NCI-H146 treated with DMSO at 0.1 percent for 48 hours (cell line): ENCODE results near the gene HTR5A.
"Not testable (repeated sequence)": the region's sequence is repeated elsewhere in the genome, so short reads cannot be mapped to it uniquely, and the experiment has no call there.

ENCODE experiments used
- DNase-seq: peaks from one replicate; lab custom pipeline; 2025; ENCODE audit not compliant: unreplicated experiment; lab: John Stamatoyannopoulos, UW

Gene HTR5A

GRCh38 chr7:155069992-155070751, at the start of gene HTR5A:
Gene HTR5A, plus strand, starts transcription at chr7:155070324. Its CDS starts 576 bp downstream, at chr7:155070900.
- DNase-seq: no peak

DNA sequence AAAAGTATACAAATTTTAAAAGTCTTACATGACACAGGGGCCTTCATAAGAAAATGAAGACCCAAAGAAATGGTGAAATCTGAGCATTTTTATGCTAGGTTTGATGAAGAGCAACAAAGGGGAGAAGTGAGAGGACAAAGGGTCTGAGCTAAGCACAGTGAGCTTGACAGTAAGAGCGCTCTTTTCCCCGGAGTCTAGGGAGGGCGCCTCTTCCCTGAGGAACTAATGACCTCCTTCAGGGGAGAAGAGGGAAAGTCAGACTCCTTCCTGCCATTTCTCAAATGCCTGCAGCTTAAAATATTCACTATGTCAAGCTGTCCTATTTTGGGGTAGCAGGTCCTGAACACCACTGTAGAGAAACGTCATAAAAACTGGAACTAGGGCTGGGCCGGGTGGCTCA, 49.1 kb upstream of the HTR5A start:
- no peak for DNase-seq

DNA sequence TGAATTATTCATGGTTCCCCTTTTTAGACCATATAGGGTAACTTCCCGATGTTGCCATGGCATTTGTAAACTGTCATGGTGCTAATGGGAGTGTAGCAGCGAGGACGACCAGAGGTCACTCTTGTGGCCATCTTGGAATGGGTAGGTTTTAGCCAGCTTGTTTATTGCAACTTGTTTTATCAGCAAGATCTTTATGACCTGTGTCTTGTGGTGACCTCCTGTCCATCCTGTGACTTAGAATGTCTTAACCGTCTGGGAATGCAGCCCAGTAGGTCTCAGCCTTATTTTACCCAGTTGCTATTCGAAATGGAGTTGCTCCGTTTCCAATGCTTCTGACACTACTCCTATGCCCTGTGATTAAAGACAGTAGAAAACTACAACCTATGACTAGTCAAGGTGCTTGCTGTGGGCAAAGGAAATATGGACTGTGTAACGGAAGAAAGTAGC, 48.4 kb upstream of the HTR5A start:
- DNase-seq: no peak

- DNase-seq: no peak
Measured at GRCh38 chr7:155027879-155028278, 42.2 kb upstream of the HTR5A start.

DNA sequence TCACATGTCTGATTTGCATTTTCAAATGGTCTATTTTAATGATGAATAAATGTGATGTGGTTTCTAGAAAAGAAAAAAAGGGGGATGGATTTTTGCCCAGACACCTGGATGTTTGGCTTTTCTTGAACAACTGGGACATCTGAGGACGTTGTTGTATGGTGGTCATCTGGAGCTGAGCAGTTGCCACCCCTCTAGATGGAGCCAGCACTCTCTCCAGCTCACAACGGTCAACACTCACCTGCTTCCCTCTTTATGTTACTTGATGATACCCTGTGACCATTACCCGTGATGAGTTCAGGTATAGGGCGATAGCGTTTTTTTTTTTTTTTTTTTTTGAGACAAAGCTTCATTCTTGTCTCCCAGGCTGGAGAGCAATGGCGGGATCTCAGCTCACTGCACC, 37.1 kb upstream of the HTR5A start:
- DNase-seq: no peak

DNA sequence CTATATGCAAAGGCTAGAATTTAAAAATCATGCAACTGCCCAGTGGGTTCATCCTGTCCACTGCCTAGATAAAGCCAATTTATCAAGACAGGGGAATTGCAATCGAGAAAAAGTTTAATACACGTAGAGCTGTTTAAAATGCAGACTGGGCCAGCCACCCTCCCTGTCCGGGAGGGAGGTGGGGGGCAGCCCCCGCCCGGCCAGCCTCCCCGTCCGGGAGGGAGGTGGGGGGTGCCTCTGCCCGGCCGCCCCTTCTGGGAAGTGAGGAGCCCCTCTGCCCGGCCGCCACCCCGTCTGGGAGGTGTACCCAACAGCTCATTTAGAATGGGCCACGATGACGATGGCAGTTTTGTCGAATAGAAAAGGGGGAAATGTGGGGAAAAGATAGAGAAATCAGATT, 35.6 kb upstream of the HTR5A start:
- not testable (repeated sequence) for DNase-seq

DNA sequence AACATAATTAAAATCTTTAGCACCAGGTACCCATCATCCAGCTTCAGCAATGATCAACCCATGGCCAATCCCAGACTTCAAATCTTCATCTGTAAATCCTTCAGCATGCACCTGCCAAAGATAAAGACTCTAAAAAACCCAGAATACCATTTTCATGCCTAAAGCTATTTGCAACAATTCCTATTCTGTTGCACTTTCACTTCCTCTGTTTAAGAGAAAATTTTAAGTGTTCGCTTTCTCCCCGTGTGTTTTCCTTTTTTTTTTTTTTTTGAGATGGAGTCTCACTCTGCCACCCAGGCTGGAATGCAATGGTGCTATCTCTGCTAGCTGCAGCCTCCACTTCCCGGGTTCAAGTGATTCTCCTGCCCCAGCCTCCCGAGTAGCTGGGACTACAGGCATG, 31.8 kb upstream of the HTR5A start:
- no peak for DNase-seq

GRCh38 chr7:155043756-155044155, 26.4 kb upstream of the HTR5A start:
- DNase-seq: no peak

GRCh38 chr7:155048006-155048405, 22.1 kb upstream of the HTR5A start:
- no peak for DNase-seq

DNA sequence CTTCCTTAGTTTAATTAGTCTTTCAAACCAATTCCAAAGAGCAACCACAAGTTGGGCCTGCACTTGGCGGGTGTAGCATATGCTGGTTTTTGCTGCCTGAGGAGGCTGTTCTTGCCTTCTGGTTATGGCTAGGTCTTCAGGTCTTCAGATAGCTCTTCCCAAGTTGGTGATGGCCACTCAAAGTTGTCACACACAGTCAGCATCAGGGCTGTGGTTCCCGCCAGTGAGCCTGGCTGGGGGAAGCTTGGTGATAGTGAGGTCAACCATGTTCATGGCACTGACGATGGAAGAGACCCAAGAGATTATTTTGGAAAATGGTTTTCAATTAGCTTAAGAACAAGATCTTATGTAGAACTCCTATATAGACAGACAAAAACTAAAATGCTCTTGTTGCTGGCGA, 18.8 kb upstream of the HTR5A start:
- no peak for DNase-seq

- no peak for DNase-seq
Measured at GRCh38 chr7:155053002-155053401, 17.1 kb upstream of the HTR5A start.

GRCh38 chr7:155054761-155055160, 15.4 kb upstream of the HTR5A start:
- DNase-seq: no peak

DNA sequence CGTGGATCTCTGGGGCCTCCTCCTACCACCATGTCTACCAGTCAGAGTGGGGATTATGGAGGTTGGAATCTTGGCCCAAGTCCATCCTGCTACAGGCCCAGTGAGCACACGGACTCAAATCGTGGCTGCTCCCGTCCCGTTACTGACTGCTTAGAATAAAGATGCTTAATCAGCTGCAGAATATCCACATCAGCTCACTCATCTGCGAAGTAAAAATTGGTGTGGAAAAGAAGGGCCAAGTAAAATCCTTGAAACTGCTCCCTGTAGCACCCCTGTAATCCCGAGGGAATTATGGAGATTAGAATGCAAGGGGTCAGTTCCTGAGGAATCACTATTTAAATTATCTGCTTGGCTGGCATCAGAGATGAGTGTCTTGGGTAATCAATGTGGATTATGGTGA, 13.0 kb upstream of the HTR5A start:
- DNase-seq: no peak

- no peak for DNase-seq
Measured at GRCh38 chr7:155058896-155059295, 11.2 kb upstream of the HTR5A start.

DNA sequence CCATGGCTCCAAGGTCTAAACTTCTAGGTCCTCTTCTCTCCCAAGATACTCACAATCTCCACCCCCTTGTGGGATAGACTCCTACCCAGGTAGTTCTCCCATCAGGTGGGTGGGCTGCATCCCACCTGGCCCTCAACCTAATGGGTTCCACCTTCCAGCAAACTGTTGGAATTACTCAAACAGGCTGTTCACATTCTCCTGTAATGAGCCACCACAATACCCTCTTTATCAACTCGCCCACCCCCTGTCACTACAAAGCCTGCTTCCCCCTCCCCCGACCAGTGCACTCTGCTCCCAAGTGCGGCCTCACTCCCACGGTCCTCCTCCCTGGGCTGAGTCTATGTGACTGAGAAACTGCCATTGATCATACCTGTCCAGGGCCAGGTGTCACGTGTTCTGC, 10.4 kb upstream of the HTR5A start:
- no peak for DNase-seq

GRCh38 chr7:155062411-155062810, 7.7 kb upstream of the HTR5A start:
- DNase-seq: no peak

DNA sequence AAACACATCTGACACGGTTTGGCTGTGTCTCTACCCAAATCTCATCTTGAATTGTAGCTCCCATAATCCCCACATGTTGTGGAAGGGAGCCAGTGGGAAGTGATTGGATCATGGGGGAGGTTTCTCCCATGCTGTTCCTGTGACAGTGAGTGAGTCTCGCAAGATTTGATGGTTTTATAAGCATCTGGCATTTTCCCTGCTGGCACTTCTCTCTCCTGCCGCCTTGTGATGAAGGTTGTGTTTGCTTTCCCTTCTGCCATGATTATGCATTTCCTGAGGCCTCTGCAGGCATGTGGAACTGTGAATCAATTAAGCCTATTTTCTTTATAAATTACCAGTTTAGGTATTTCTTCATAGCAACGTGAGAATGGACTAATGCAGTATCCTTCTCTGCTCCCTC, 5.9 kb upstream of the HTR5A start:
- no peak for DNase-seq

DNA sequence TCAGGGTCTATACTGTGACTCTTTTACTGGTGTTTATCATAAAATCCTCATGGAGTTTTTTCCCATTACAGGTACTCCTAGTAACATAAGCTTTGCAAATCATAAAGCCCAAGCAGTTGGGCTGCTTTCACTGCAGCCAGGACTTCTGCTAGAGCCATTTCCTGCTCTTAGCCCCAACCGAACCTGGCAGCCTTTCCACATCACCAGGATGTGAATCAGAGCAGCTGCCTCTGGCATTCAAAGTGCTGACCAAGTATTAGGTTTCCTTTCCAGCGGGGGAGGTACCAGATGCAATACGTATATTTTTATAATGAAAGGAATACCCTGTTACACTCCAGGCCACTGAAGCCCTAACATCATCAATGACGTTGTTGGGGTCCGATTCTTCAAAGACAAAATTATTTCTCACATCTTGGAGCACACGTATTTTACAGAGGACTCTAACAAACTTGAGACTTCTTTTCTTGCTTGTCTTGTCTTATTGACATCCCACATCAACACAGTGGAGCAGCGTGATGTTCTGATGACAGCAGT, 3.6 kb upstream of the HTR5A start:
- no peak for DNase-seq

- no peak for DNase-seq
Measured at GRCh38 chr7:155071121-155071651, 1.1 kb downstream of the HTR5A start.

DNA sequence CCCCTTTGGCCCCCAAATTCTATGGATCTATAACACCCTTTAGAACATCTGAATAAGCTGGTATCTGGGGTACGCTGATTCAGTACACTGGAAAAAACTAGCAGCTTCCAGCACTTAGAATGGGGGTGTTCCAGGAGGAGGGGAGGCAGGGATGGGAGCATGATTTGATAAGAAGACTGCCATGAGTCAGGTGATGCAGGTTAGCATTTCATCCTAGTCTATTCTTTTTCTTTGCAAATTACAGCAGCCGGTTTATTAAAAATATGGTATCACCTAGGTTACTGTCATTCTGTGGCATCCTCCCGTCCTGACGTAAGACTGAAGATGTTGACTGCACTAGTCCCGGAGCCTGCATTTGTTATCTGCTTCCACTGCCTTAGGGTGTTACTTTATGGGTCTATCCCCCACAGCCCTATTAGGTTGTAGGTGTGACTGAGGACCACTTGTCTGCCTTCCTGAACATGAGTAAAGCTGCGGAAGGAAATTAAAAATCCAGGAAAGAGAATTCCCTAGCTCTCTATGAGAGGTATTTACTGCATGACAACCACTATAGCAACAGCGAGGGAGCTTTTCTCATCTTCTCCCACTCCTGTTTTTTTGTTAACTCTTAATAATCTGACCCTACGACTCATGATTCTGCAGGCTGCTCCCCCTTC, 1.9 kb downstream of the HTR5A start:
- no peak for DNase-seq

DNA sequence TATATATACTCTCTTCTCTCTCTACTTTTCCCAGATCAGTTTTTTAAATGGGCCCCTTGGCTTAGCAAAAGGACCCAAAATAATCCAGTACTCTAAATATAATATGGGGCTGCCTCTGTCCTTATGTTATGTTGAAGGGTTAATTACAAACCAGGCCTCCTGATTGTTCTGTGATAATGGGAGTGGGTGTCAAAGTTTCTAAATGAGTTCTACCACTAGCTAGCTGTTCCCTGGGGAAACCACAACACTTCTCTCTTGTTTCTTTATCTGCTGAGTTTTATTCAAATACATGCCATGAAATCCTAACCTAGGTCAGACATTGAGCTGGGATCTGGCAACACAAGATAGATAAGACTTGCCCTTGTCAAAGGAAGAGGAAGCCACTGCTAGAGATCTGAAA, 3.8 kb downstream of the HTR5A start:
- no peak for DNase-seq

DNA sequence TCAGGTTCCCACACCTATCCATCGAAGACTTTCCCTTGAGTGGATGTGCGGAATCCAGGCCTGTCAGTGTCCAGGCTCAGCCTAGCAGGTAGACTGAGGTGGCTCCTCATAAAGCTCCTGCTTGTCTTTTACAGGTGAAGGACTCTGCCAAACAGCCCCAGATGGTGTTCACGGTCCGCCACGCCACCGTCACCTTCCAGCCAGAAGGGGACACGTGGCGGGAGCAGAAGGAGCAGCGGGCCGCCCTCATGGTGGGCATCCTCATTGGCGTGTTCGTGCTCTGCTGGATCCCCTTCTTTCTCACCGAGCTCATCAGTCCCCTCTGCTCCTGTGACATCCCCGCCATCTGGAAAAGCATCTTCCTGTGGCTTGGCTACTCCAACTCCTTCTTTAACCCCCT, 13.9 kb downstream of the HTR5A start:
- no peak for DNase-seq
